ENCODE data around the gene KRT85. TPM values are rescaled to one million over a fixed set of nuclear protein-coding genes. Genes with fewer than 3 reads are reported as not detected.

The KRT85 gene
- total and polyA plus RNA-seq, 2 donors: 0.24 to 0.59 TPM

DNA sequence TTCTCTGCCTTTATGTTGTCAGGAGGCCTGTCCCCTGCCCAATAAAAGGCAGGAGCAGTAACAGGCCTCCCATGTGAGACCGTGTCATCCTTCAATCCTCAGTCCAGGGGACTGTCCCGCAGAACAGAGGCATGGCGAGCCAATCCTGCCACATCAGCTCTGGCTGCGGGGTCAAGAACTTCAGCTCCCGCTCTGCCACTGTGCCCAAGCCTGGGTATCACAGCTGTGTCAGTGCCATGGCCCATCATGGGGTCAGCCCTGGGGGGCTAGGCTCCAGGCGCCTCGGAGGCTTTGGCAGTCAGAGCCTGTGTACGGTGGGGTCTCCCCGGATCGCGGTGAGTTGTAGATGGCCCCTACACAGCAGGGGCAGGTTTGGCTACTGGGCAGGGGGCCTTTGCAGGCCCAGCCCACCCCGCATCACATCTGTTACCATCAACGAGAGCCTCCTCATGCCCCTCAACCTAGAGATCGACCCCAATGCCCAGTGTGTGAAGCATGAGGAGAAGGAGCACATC is 26.2 kb downstream of the KRT85 start:
- Histone ChIP-seq H3K27ac (ENCODE audit: low read depth in 1 of 2, low read length in 1 of 2) (no peak overlapping the region), H3K9me3 (ENCODE audit: control insufficient read depth in 2 of 2, insufficient read depth in 1 of 2, low read length in 1 of 2) (no peaks in the 10 kb centered on the region), H3K4me3 (ENCODE audit: low read length in 2 of 2) (no peak overlapping the region), H3K4me1 (ENCODE audit: control insufficient read depth in 2 of 2, insufficient read depth in 2 of 2, low read length in 2 of 2) (no peaks in the 10 kb centered on the region), H3K27me3 (ENCODE audit: control insufficient read depth in 2 of 2, insufficient read depth in 1 of 2, low read length in 1 of 2) (peaks cover 0 to 5% of the 10 kb centered on the region in 2 donors), H3K36me3 (ENCODE audit: control insufficient read depth in 2 of 2, insufficient read depth in 2 of 2, low read length in 1 of 2) (no peaks in the 10 kb centered on the region)
- WGBS: 95% methylated on average over 14 of the region's 14 CpGs
- DNase-seq (ENCODE audit: low read depth in 6 of 9, low spot score in 9 of 9): no peak

DNA sequence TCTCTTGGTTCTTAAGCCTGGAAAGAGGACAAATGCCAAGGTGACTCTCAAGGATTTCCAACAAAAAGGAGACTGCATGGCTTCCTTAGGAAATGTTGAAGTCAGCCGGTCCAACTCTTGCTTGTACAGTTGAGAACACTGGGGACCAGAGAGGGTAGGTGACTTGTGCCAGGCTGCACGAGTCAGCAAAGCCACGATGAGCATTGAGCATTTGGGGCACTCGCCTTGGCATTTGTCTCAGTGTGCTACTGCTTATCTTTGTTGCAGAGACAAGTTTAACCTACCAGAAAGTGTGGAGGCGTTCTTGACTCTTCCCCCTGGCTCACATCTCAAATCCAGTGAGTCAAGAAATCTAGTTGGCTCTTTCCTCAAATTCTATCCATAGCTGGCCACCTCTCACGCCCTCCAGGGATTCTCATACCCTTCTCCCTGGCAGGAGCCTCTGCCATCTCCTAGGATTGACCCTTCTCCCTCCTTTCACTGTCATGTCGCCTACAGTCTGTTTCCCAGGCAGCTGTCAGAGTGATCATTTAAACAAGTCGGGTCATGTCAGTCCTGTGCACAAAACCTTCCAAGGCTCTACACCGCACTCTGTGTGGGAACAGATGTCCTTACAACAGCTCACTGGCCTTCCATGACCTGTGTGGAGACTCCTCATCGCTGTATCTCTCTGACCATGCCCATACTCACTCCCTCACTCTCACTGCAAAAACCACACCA is 28.9 kb downstream of the KRT85 start:
- H3K36me3 ChIP-seq (ENCODE audit: control insufficient read depth in 2 of 2, insufficient read depth in 2 of 2, low read length in 1 of 2): no peaks in the 10 kb centered on the region
- H3K27me3 ChIP-seq (ENCODE audit: control insufficient read depth in 2 of 2, insufficient read depth in 1 of 2, low read length in 1 of 2): peaks cover 0 to 3% of the 10 kb centered on the region in 2 donors
- H3K9me3 ChIP-seq (ENCODE audit: control insufficient read depth in 2 of 2, insufficient read depth in 1 of 2, low read length in 1 of 2): peaks cover 0 to 5% of the 10 kb centered on the region in 2 donors
- WGBS: 89% methylated on average over 10 of the region's 10 CpGs
- H3K4me1 ChIP-seq (ENCODE audit: control insufficient read depth in 2 of 2, insufficient read depth in 2 of 2, low read length in 2 of 2): no peaks in the 10 kb centered on the region
- H3K4me3 ChIP-seq (ENCODE audit: low read length in 2 of 2): no peak overlapping the region
- no peak for DNase-seq (ENCODE audit: low read depth in 6 of 9, low spot score in 9 of 9)
- no peak overlapping the region for H3K27ac ChIP-seq (ENCODE audit: low read depth in 1 of 2, low read length in 1 of 2)

DNA sequence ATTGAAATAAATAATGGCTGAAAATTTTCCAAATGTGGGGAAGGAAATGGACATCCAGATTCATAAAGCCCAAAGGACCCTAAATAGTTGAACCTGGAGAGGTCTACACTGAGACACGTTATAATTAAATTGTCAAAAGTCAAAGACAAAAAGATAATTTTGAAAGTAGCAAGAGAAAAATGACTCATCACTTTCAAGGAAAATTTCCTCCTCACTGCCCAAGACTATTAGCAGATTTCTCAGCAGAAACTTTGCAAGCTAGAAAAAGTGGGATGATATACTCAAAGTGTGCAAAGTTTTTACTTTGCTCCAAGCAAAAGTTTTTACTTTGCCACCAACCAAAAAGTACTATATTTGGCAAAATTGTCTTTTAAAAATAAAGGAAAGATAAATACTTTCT is 30.2 kb downstream of the KRT85 start:
- 75% methylated on average over 1 of the region's 1 CpG for WGBS
- DNase-seq (ENCODE audit: low read depth in 6 of 9, low spot score in 9 of 9): no peak
- Histone ChIP-seq H3K27ac (ENCODE audit: low read depth in 1 of 2, low read length in 1 of 2) (no peak overlapping the region), H3K27me3 (ENCODE audit: control insufficient read depth in 2 of 2, insufficient read depth in 1 of 2, low read length in 1 of 2) (no peaks in the 10 kb centered on the region), H3K9me3 (ENCODE audit: control insufficient read depth in 2 of 2, insufficient read depth in 1 of 2, low read length in 1 of 2) (peaks cover 0 to 5% of the 10 kb centered on the region in 2 donors), H3K4me1 (ENCODE audit: control insufficient read depth in 2 of 2, insufficient read depth in 2 of 2, low read length in 2 of 2) (no peaks in the 10 kb centered on the region), H3K36me3 (ENCODE audit: control insufficient read depth in 2 of 2, insufficient read depth in 2 of 2, low read length in 1 of 2) (no peaks in the 10 kb centered on the region), H3K4me3 (ENCODE audit: low read length in 2 of 2) (no peak overlapping the region)

DNA sequence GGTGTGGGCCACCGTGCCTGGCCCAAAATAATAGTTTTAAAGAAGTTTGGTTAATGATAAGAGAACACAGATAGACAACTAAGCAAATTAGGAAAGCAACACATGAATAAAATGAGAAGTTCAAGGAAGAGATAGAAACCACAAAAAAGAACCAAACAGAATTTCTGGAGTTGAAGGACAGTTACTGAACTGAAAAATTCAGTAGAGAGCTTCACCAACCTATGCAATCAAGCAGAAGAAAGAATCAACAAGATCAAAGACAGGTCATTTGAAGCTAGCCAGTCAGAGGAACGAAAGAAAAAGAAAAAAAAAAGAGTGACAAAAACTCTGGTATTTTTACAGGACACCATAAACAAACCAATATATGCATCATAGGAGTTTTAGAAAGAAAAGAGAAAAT is 30.6 kb downstream of the KRT85 start:
- 85% methylated on average over 2 of the region's 2 CpGs for WGBS
- H3K9me3 ChIP-seq (ENCODE audit: control insufficient read depth in 2 of 2, insufficient read depth in 1 of 2, low read length in 1 of 2): peaks cover 0 to 5% of the 10 kb centered on the region in 2 donors
- no peak for DNase-seq (ENCODE audit: low read depth in 6 of 9, low spot score in 9 of 9)
- H3K27ac ChIP-seq (ENCODE audit: low read depth in 1 of 2, low read length in 1 of 2): no peak overlapping the region
- no peaks in the 10 kb centered on the region for H3K27me3 ChIP-seq (ENCODE audit: control insufficient read depth in 2 of 2, insufficient read depth in 1 of 2, low read length in 1 of 2)
- no peaks in the 10 kb centered on the region for H3K36me3 ChIP-seq (ENCODE audit: control insufficient read depth in 2 of 2, insufficient read depth in 2 of 2, low read length in 1 of 2)
- H3K4me1 ChIP-seq (ENCODE audit: control insufficient read depth in 2 of 2, insufficient read depth in 2 of 2, low read length in 2 of 2): no peaks in the 10 kb centered on the region
- no peak overlapping the region for H3K4me3 ChIP-seq (ENCODE audit: low read length in 2 of 2)

DNA sequence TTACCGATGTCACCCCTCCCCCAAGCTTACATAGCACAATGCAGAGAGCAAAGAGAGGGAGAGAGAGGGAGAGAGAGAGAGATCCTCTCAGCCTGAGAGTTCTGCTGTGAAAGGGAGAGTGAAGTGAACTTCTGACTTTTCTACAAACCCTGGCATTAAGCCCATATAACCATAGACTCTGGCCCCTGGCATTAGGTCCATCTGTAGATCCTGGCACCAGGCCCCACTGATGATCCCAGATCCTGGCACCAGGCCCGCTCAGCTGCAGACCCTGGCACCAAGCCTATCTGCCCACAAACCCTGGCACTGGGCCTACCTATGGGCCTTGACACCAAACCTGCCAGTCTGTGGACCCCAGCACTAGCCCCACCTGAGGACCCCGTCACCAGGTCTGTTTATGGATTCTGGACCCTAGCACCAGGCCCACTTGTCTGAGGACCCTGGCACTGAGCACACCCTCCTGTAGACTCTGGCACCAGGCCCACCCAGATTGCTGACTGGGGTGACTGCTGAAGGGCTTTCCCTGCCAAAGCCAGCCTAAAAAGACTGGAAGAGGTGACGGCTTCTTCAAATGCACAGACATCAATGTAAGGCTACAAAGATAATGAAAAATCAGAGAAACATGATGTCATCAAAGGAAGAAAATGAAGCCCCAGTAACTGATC is 31.6 kb downstream of the KRT85 start:
- WGBS: 90% methylated on average over 4 of the region's 4 CpGs
- no peak for DNase-seq (ENCODE audit: low read depth in 6 of 9, low spot score in 9 of 9)
- Histone ChIP-seq H3K4me1 (ENCODE audit: control insufficient read depth in 2 of 2, insufficient read depth in 2 of 2, low read length in 2 of 2) (no peaks in the 10 kb centered on the region), H3K9me3 (ENCODE audit: control insufficient read depth in 2 of 2, insufficient read depth in 1 of 2, low read length in 1 of 2) (peaks cover 0 to 5% of the 10 kb centered on the region in 2 donors), H3K27ac (ENCODE audit: low read depth in 1 of 2, low read length in 1 of 2) (no peak overlapping the region), H3K4me3 (ENCODE audit: low read length in 2 of 2) (no peak overlapping the region), H3K27me3 (ENCODE audit: control insufficient read depth in 2 of 2, insufficient read depth in 1 of 2, low read length in 1 of 2) (peaks cover 0 to 3% of the 10 kb centered on the region in 2 donors), H3K36me3 (ENCODE audit: control insufficient read depth in 2 of 2, insufficient read depth in 2 of 2, low read length in 1 of 2) (no peaks in the 10 kb centered on the region)

DNA sequence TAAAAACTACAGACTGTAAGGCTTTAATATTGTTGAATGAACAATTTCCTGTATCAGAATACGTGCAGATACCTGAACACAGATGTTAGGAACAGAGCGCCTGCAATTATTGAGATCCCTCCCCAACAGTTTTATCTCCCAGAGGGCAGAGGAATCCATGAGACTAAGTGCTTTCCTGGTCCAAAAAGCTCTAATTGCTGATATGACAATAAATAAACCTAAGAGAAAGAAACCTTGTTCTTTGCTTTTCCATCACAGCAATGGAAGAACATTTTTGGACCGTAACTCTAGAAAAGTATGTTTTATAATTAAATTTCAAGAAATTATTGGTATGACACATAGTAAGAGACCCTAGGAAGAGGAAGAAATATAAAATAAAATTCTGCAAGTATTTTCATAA is 33.1 kb downstream of the KRT85 start:
- H3K9me3 ChIP-seq (ENCODE audit: control insufficient read depth in 2 of 2, insufficient read depth in 1 of 2, low read length in 1 of 2): peaks cover 0 to 5% of the 10 kb centered on the region in 2 donors
- H3K36me3 ChIP-seq (ENCODE audit: control insufficient read depth in 2 of 2, insufficient read depth in 2 of 2, low read length in 1 of 2): no peaks in the 10 kb centered on the region
- 94% methylated on average over 3 of the region's 3 CpGs for WGBS
- H3K4me3 ChIP-seq (ENCODE audit: low read length in 2 of 2): no peak overlapping the region
- no peak overlapping the region for H3K27ac ChIP-seq (ENCODE audit: low read depth in 1 of 2, low read length in 1 of 2)
- peaks cover 0 to 5% of the 10 kb centered on the region in 2 donors for H3K27me3 ChIP-seq (ENCODE audit: control insufficient read depth in 2 of 2, insufficient read depth in 1 of 2, low read length in 1 of 2)
- no peaks in the 10 kb centered on the region for H3K4me1 ChIP-seq (ENCODE audit: control insufficient read depth in 2 of 2, insufficient read depth in 2 of 2, low read length in 2 of 2)
- no peak for DNase-seq (ENCODE audit: low read depth in 6 of 9, low spot score in 9 of 9)

DNA sequence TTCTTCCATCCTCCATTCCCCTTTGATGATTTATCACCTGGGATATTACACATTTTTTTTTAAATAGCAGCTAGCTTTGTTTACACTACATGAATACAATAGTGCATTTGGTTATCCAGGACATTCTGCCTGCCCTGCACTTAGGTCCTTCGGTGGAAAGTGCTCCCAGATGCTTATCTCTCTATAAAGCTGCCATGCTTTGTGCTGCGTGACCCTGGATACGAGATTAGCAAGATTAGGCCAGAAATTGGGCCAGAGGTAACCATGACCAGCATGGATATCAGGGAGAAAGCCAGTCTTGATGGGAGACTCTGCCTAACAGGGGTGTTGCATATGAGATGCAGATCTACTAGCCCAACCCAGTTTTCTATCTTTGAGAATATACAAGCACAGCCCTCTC is 34.0 kb downstream of the KRT85 start:
- Histone ChIP-seq H3K4me3 (ENCODE audit: low read length in 2 of 2) (no peak overlapping the region), H3K4me1 (ENCODE audit: control insufficient read depth in 2 of 2, insufficient read depth in 2 of 2, low read length in 2 of 2) (no peaks in the 10 kb centered on the region), H3K27ac (ENCODE audit: low read depth in 1 of 2, low read length in 1 of 2) (no peak overlapping the region), H3K9me3 (ENCODE audit: control insufficient read depth in 2 of 2, insufficient read depth in 1 of 2, low read length in 1 of 2) (peaks cover 0 to 5% of the 10 kb centered on the region in 2 donors), H3K27me3 (ENCODE audit: control insufficient read depth in 2 of 2, insufficient read depth in 1 of 2, low read length in 1 of 2) (peaks cover 0 to 5% of the 10 kb centered on the region in 2 donors), H3K36me3 (ENCODE audit: control insufficient read depth in 2 of 2, insufficient read depth in 2 of 2, low read length in 1 of 2) (no peaks in the 10 kb centered on the region)
- no peak for DNase-seq (ENCODE audit: low read depth in 6 of 9, low spot score in 9 of 9)
- 74% methylated on average over 3 of the region's 3 CpGs for WGBS

DNA sequence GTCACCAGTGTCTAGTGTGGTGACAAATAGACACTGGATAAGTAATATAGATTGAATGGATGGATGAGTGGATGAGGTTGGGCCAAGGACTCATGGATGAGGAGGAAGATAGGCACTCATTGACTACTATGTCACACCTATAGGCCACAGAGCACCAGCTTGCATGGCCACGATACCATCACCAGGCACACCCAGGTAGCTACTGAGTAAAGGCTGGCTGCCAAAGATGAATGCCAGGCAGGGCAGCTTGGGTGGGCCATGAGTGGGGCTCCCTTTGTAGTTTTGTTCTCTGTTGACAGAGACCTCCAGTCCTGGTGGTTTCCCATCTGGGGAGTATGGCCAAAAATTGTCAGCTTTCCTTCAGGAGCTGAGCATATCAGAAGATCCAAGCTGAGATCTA is 34.9 kb downstream of the KRT85 start:
- Histone ChIP-seq H3K36me3 (ENCODE audit: control insufficient read depth in 2 of 2, insufficient read depth in 2 of 2, low read length in 1 of 2) (no peaks in the 10 kb centered on the region), H3K4me3 (ENCODE audit: low read length in 2 of 2) (no peak overlapping the region), H3K9me3 (ENCODE audit: control insufficient read depth in 2 of 2, insufficient read depth in 1 of 2, low read length in 1 of 2) (peaks cover 0 to 7% of the 10 kb centered on the region in 2 donors), H3K4me1 (ENCODE audit: control insufficient read depth in 2 of 2, insufficient read depth in 2 of 2, low read length in 2 of 2) (peaks cover 0 to 4% of the 10 kb centered on the region in 2 donors), H3K27me3 (ENCODE audit: control insufficient read depth in 2 of 2, insufficient read depth in 1 of 2, low read length in 1 of 2) (peaks cover 0 to 5% of the 10 kb centered on the region in 2 donors), H3K27ac (ENCODE audit: low read depth in 1 of 2, low read length in 1 of 2) (no peak overlapping the region)
- no peak for DNase-seq (ENCODE audit: low read depth in 6 of 9, low spot score in 9 of 9)
- WGBS: 100% methylated on average over 1 of the region's 1 CpG

DNA sequence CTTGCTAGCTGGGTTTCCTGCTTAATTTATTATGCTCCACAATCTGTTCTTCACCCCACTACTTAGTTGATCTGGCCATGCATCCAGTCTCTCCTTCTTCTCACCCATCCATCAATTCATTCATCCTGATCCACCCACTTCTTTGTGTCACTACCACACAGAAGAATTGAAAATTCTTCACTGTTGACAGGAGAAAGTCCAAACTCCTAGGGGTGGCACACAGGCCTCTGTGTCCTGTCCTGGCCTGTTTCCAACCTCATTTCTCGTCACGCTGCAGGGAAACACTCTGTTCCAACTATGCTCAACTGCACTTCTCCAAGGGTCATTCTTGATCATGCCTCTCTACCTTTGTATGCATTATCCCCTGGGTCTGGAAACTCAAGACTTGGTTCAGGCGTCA is 35.4 kb downstream of the KRT85 start:
- 95% methylated on average over 3 of the region's 3 CpGs for WGBS
- no peak for DNase-seq (ENCODE audit: low read depth in 6 of 9, low spot score in 9 of 9)
- Histone ChIP-seq H3K4me3 (ENCODE audit: low read length in 2 of 2) (no peak overlapping the region), H3K4me1 (ENCODE audit: control insufficient read depth in 2 of 2, insufficient read depth in 2 of 2, low read length in 2 of 2) (peaks cover 0 to 4% of the 10 kb centered on the region in 2 donors), H3K27ac (ENCODE audit: low read depth in 1 of 2, low read length in 1 of 2) (no peak overlapping the region), H3K9me3 (ENCODE audit: control insufficient read depth in 2 of 2, insufficient read depth in 1 of 2, low read length in 1 of 2) (peaks cover 0 to 8% of the 10 kb centered on the region in 2 donors), H3K27me3 (ENCODE audit: control insufficient read depth in 2 of 2, insufficient read depth in 1 of 2, low read length in 1 of 2) (peaks cover 0 to 5% of the 10 kb centered on the region in 2 donors), H3K36me3 (ENCODE audit: control insufficient read depth in 2 of 2, insufficient read depth in 2 of 2, low read length in 1 of 2) (no peaks in the 10 kb centered on the region)

Data from thymus (tissue), 11 donors.